Stimulated activated CD4-positive, alpha-beta T cell treated with anti-CD3 and anti-CD28 coated beads, TNF-alpha, amount 100 ng/mL, for 24 hours (primary cell): ENCODE results near the gene GCG.

Source experiments
- DNase-seq, 3 experiments: peaks; one replicate each; pipeline ENCODE4 v3.0.0-alpha.2; 2020; ENCODE audit warnings: low read depth in 3 of 3

GCG gene

GRCh38 chr2:162149940-162150339 lies 2.1 kb downstream of the GCG start:
- no peak for DNase-seq

- DNase-seq = no peak
Observed at GRCh38 chr2:162149466-162149865, 2.6 kb downstream of the GCG start.

- DNase-seq = no peak
Observed at GRCh38 chr2:162148956-162149355, 3.1 kb downstream of the GCG start.

GRCh38 chr2:162143969-162144368 lies 8.1 kb downstream of the GCG start:
- no peak for DNase-seq

GRCh38 chr2:162138310-162138709 lies 13.7 kb downstream of the GCG start:
- no peak for DNase-seq

- DNase-seq = no peak
Observed at GRCh38 chr2:162127422-162127821, 24.6 kb downstream of the GCG start.

GRCh38 chr2:162126527-162126926 lies 25.5 kb downstream of the GCG start:
- no peak for DNase-seq

- no peak for DNase-seq
Observed at GRCh38 chr2:162126111-162126519, 25.9 kb downstream of the GCG start.

- no peak for DNase-seq
Observed at GRCh38 chr2:162125138-162125537, 26.9 kb downstream of the GCG start.

- DNase-seq = no peak
Observed at GRCh38 chr2:162123806-162124758, 28.0 kb downstream of the GCG start.

- no peak for DNase-seq
Observed at GRCh38 chr2:162118166-162119031, 33.6 kb downstream of the GCG start.

GRCh38 chr2:162116352-162116751 lies 35.7 kb downstream of the GCG start:
- no peak for DNase-seq

GRCh38 chr2:162115076-162115475 lies 37.0 kb downstream of the GCG start:
- DNase-seq = no peak

- no peak for DNase-seq
Observed at GRCh38 chr2:162114271-162114670, 37.8 kb downstream of the GCG start.

- no peak for DNase-seq
Observed at GRCh38 chr2:162113776-162114168, 38.3 kb downstream of the GCG start.

- DNase-seq = no peak
Observed at GRCh38 chr2:162113088-162113775, 38.8 kb downstream of the GCG start.

GRCh38 chr2:162111958-162112850 lies 39.8 kb downstream of the GCG start:
- DNase-seq = no peak

GRCh38 chr2:162107361-162107901 lies 44.6 kb downstream of the GCG start:
- no peak for DNase-seq

- no peak for DNase-seq
Observed at GRCh38 chr2:162106746-162107145, 45.3 kb downstream of the GCG start.

GRCh38 chr2:162106146-162106551 lies 45.9 kb downstream of the GCG start:
- DNase-seq = no peak
